HG02870 (cell line): ENCODE results near the gene HDAC1.
"Not testable (repeated sequence)": the region's sequence is repeated elsewhere in the genome, so short reads cannot be mapped to it uniquely, and the experiment has no call there.

Experiments used
- ATAC-seq: cut with Tn5 transposase; IDR thresholded peaks from one replicate; pipeline ENCODE4 v1.9.1; 2021; ENCODE audit warnings: mild to moderate bottlenecking, moderate library complexity; ENCODE audit not compliant: unreplicated experiment

Gene HDAC1

GRCh38 chr1:32273391-32274208 lies 18.3 kb upstream of the HDAC1 start:
- no peak for ATAC-seq

DNA sequence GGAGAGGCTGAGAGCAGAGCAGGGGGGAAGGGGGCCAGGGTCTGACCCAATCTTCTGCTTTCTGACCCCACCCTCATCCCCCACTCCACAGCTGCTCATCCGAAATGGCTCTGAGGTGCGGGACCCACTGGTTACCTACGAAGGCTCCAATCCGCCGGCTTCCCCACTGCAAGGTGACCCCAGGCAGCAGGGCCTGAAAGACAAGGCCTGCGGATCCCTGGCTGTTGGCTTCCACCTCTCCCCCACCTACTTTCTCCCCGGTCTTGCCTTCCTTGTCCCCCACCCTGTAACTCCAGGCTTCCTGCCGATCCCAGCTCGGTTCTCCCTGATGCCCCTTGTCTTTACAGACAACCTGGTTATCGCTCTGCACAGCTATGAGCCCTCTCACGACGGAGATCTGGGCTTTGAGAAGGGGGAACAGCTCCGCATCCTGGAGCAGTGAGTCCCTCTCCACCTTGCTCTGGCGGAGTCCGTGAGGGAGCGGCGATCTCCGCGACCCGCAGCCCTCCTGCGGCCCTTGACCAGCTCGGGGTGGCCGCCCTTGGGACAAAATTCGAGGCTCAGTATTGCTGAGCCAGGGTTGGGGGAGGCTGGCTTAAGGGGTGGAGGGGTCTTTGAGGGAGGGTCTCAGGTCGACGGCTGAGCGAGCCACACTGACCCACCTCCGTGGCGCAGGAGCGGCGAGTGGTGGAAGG lies 17.1 kb upstream of the HDAC1 start:
- ATAC-seq = no peak

DNA sequence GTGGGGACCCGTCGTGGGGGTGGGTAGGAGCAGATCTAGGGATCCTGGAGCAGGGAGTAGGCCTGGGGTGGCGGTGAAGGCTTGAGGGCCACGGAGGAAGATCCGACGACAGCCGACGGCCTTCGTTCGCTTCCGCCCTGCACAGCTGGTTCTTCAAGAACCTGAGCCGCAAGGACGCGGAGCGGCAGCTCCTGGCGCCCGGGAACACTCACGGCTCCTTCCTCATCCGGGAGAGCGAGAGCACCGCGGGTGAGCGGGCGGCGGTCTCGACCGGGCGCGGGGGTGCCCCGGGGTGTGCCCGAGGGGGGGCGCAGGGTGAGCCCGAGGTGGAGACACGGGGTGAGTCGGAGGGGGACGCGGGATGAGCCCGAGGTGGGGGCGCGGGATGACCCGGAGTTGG lies 16.5 kb upstream of the HDAC1 start:
- no peak for ATAC-seq

- ATAC-seq = no peak
Measured at GRCh38 chr1:32276032-32276782, 15.7 kb upstream of the HDAC1 start.

- not testable (repeated sequence) for ATAC-seq
Measured at GRCh38 chr1:32284777-32285176, 7.1 kb upstream of the HDAC1 start.

- ATAC-seq = no peak
Measured at GRCh38 chr1:32285658-32286057, 6.2 kb upstream of the HDAC1 start.

GRCh38 chr1:32286763-32287162 lies 5.1 kb upstream of the HDAC1 start:
- no peak for ATAC-seq

- ATAC-seq = no peak
Measured at GRCh38 chr1:32289256-32289655, 2.6 kb upstream of the HDAC1 start.

GRCh38 chr1:32291145-32291707 lies 657 bp upstream of the HDAC1 start:
- no peak for ATAC-seq

DNA sequence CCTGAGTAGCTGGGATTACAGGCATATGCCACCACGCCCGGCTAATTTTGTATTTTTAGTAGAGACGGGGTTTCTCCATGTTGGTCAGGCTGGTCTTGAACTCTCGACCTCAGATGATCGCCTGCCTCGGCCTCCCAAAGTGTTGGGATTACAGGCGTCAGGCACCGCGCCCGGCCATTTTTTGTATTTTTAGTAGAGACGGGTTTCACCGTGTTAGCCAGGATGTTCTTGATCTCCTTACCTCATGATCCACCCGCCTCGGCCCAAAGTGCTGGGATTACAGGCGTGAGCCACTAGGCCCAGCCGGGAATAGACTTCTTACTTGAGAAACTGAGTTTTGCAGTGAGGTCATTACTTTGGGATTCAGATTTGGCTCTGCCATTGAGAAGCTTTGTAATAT lies 6.3 kb downstream of the HDAC1 start:
- not testable (repeated sequence) for ATAC-seq

- ATAC-seq = no peak
Measured at GRCh38 chr1:32299327-32299726, 7.4 kb downstream of the HDAC1 start.

- no peak for ATAC-seq
Measured at GRCh38 chr1:32303358-32303757, 11.5 kb downstream of the HDAC1 start.

- ATAC-seq = no peak
Measured at GRCh38 chr1:32303997-32304622, 12.2 kb downstream of the HDAC1 start.

- no peak for ATAC-seq
Measured at GRCh38 chr1:32305310-32305709, 13.4 kb downstream of the HDAC1 start.

DNA sequence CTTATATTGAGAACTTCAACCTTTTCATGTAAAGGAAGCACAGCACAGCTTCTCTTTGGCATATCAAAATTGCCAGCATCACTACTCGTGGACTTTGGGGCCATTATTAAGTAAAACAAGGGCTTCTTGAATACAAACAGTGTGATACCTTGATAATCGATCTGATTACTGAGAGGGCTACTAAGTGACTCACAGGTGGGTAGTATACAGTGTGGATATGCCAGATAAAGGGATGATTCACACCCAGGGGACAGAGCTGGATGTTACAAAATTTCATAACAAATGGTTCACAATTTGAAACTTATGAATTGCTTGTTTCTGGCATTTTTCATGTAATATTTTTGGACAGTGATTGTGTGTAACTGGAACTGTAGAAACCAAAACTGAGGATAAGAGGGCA lies 15.4 kb downstream of the HDAC1 start:
- no peak for ATAC-seq

GRCh38 chr1:32309960-32310359 lies 18.1 kb downstream of the HDAC1 start:
- ATAC-seq = no peak

GRCh38 chr1:32311709-32312393 lies 20.0 kb downstream of the HDAC1 start:
- no peak for ATAC-seq

- ATAC-seq = no peak
Measured at GRCh38 chr1:32316903-32317277, 25.0 kb downstream of the HDAC1 start.

- no peak for ATAC-seq
Measured at GRCh38 chr1:32318127-32318869, 26.4 kb downstream of the HDAC1 start.
